H1 (cell line): Measurements from ENCODE around the gene MSH5. TPM values are rescaled to one million over a fixed set of nuclear protein-coding genes. Genes with fewer than 3 reads are reported as not detected.

Experiments used
- CTCF ChIA-PET: fragments of 300-600 bp; sonication (Branson Sonifier 250); formaldehyde crosslinking; loops from one replicate; lab custom pipeline; 2021; ENCODE audit not compliant: partially characterized antibody; lab: Charles Lee
- POLR2A ChIA-PET: fragments of 300-600 bp; sonication (Branson Sonifier 250); formaldehyde crosslinking; loops from one replicate; lab custom pipeline; 2021; ENCODE audit warnings: inconsistent platforms; ENCODE audit not compliant: partially characterized antibody; lab: Charles Lee
- DNase-seq, 2 experiments: peaks; one replicate each; pipeline versions ENCODE4 v3.0.0 to v3.0.0-alpha.2; 2010 to 2022; ENCODE audit warnings: low spot score in 2 of 2, low read depth in 1 of 2, mixed read lengths in 1 of 2
- FAIRE-seq: peaks from 2 replicates; lab custom pipeline; 2011; peaks lifted over from hg19 to GRCh38; lab: Jason Lieb, UNC
- H2AFZ ChIP-seq: 2 replicates; pipeline ENCODE4 v1.8.1; 2012; ENCODE audit warnings: low read length, inconsistent platforms
- H2AK5ac ChIP-seq: 2 replicates; pipeline ENCODE4 v1.6.1; 2013; ENCODE audit warnings: low read depth, low read length
- H2BK120ac ChIP-seq: replicated peaks from 2 replicates; pipeline ENCODE3; 2013; ENCODE audit warnings: low read depth, low read length, inconsistent platforms
- H2BK12ac ChIP-seq: 2 replicates; pipeline ENCODE4 v1.6.1; 2013; ENCODE audit warnings: low read depth, low read length
- H2BK15ac ChIP-seq: 2 replicates; pipeline ENCODE4 v1.6.1; 2013; ENCODE audit warnings: low read length
- H2BK20ac ChIP-seq: 2 replicates; pipeline ENCODE4 v1.6.1; 2013; ENCODE audit warnings: low read length
- H2BK5ac ChIP-seq: 2 replicates; pipeline ENCODE4 v1.6.1; 2013; ENCODE audit warnings: low read depth, low read length
- H3K14ac ChIP-seq: 2 replicates; pipeline ENCODE4 v1.6.1; 2013; ENCODE audit warnings: inconsistent platforms; ENCODE audit not compliant: insufficient read length
- H3K18ac ChIP-seq: 2 replicates; pipeline ENCODE4 v1.6.1; 2013; ENCODE audit warnings: low read length; ENCODE audit errors: extremely low read depth
- H3K23ac ChIP-seq: 2 replicates; pipeline ENCODE4 v1.6.1; 2013; ENCODE audit warnings: inconsistent platforms; ENCODE audit not compliant: insufficient read length
- H3K23me2 ChIP-seq: 2 replicates; pipeline ENCODE4 v1.6.1; 2013; ENCODE audit warnings: low read depth, low read length
- H3K27ac ChIP-seq: 2 replicates; pipeline ENCODE4 v1.6.1; 2011; ENCODE audit warnings: low read depth, low read length, inconsistent platforms
- H3K27me3 ChIP-seq, 4 experiments: replicated peaks in 1 of 4; 1 replicate in 1 of 4; 2 replicates in 3 of 4; pipeline versions ENCODE4 v1.6.1 to v1.8.1; 2011 to 2013; ENCODE audit warnings: low read length in 3 of 4, mild to moderate bottlenecking in 3 of 4, inconsistent platforms in 2 of 4, mixed read lengths in 2 of 4, moderate library complexity in 1 of 4; ENCODE audit not compliant: control insufficient read depth in 3 of 4, insufficient read depth in 3 of 4; ENCODE audit errors: extremely low read depth in 1 of 4
- H3K36me3 ChIP-seq, 4 experiments: 2 replicates each; pipeline versions ENCODE4 v1.6.1 to v1.8.1; 2011 to 2013; ENCODE audit warnings: mild to moderate bottlenecking in 4 of 4, low read length in 3 of 4, moderate library complexity in 2 of 4, control low read depth in 1 of 4, inconsistent platforms in 1 of 4; ENCODE audit not compliant: insufficient read depth in 4 of 4, control insufficient read depth in 2 of 4
- H3K4ac ChIP-seq: replicated peaks from 2 replicates; pipeline ENCODE3; 2013; ENCODE audit warnings: low read length, low read depth, mixed read lengths, inconsistent platforms; ENCODE audit not compliant: insufficient read length
- H3K4me1 ChIP-seq, 4 experiments: replicated peaks in 1 of 4; 1 replicate in 1 of 4; 2 replicates in 3 of 4; pipeline versions ENCODE4 v1.6.1 to v1.8.1; 2011 to 2013; ENCODE audit warnings: low read length in 3 of 4, inconsistent platforms in 2 of 4, mixed read lengths in 1 of 4; ENCODE audit not compliant: insufficient read depth in 4 of 4, control insufficient read depth in 3 of 4
- H3K4me2 ChIP-seq, 2 experiments: 2 replicates each; pipeline versions ENCODE4 v1.6.1 to v1.8.1; 2011 to 2013; ENCODE audit warnings: low read depth in 2 of 2, low read length in 2 of 2, control low read depth in 1 of 2, inconsistent platforms in 1 of 2, mild to moderate bottlenecking in 1 of 2; ENCODE audit not compliant: insufficient read depth in 1 of 2
- H3K4me3 ChIP-seq, 4 experiments: fragments of 200-600, 300-600 bp in 1 of 4; sonication (generic), shearing (Covaris generic), sonication (Bioruptor Twin) in 1 of 4; 2 replicates each; pipeline versions ENCODE4 v1.5.1 to v1.8.1; 2011 to 2016; ENCODE audit warnings: low read length in 4 of 4, low read depth in 3 of 4, control low read depth in 2 of 4, inconsistent platforms in 2 of 4, mild to moderate bottlenecking in 2 of 4, mixed read lengths in 1 of 4, moderate library complexity in 1 of 4; ENCODE audit not compliant: insufficient read depth in 2 of 4; ENCODE audit errors: extremely low read depth in 1 of 4
- H3K56ac ChIP-seq: replicated peaks from 2 replicates; pipeline ENCODE3; 2013; ENCODE audit warnings: low read depth, mild to moderate bottlenecking, mixed read lengths, low read length, inconsistent platforms; ENCODE audit not compliant: insufficient read length
- H3K79me1 ChIP-seq: 2 replicates; pipeline ENCODE4 v1.6.1; 2013; ENCODE audit warnings: low read depth, low read length, control low read depth
- H3K79me2 ChIP-seq, 2 experiments: 2 replicates each; pipeline versions ENCODE4 v1.6.1 to v1.8.1; 2012 to 2013; ENCODE audit warnings: low read length in 2 of 2, mild to moderate bottlenecking in 2 of 2, inconsistent platforms in 1 of 2; ENCODE audit not compliant: insufficient read depth in 2 of 2, control insufficient read depth in 1 of 2
- H3K9ac ChIP-seq, 4 experiments: replicated peaks in 1 of 4; 1 replicate in 1 of 4; 2 replicates in 3 of 4; pipeline versions ENCODE4 v1.6.1 to v1.8.1; 2011 to 2013; ENCODE audit warnings: low read depth in 3 of 4, low read length in 3 of 4, control low read depth in 2 of 4, mild to moderate bottlenecking in 2 of 4, moderate library complexity in 2 of 4, inconsistent platforms in 1 of 4; ENCODE audit errors: extremely low read depth in 1 of 4
- H3K9me3 ChIP-seq, 2 experiments: 2 replicates each; pipeline versions ENCODE4 v1.6.1 to v1.8.1; 2012 to 2013; ENCODE audit warnings: mild to moderate bottlenecking in 2 of 2, moderate library complexity in 2 of 2, control low read depth in 1 of 2, inconsistent platforms in 1 of 2, low read depth in 1 of 2, low read length in 1 of 2, mixed read lengths in 1 of 2; ENCODE audit not compliant: insufficient read depth in 2 of 2
- H4K20me1 ChIP-seq, 2 experiments: replicated peaks in 1 of 2; 2 replicates each; pipeline versions ENCODE3 to v1.8.1; 2011 to 2013; ENCODE audit warnings: inconsistent platforms in 2 of 2, low read length in 2 of 2, mild to moderate bottlenecking in 1 of 2; ENCODE audit not compliant: insufficient read depth in 2 of 2, control insufficient read depth in 1 of 2
- H4K5ac ChIP-seq: 2 replicates; pipeline ENCODE4 v1.6.1; 2013; ENCODE audit warnings: low read length, low read depth, mixed read lengths, inconsistent platforms; ENCODE audit not compliant: insufficient read length
- H4K8ac ChIP-seq: 2 replicates; pipeline ENCODE4 v1.8.0; 2013; ENCODE audit warnings: mild to moderate bottlenecking, moderate library complexity, low read length, inconsistent platforms; ENCODE audit not compliant: insufficient read depth; ENCODE audit errors: extremely low read depth
- H4K91ac ChIP-seq: replicated peaks from 2 replicates; pipeline ENCODE3; 2013; ENCODE audit warnings: low read length, mixed read lengths, inconsistent platforms; ENCODE audit not compliant: insufficient read length
- CREB1 ChIP-seq: IDR thresholded peaks from 2 replicates; pipeline ENCODE4 v1.6.1; 2012; ENCODE audit warnings: inconsistent platforms
- GTF2F1 ChIP-seq: IDR thresholded peaks from 2 replicates; pipeline ENCODE4 v1.6.1; 2012; ENCODE audit warnings: low read depth, low read length, improper control_type of control experiment, borderline replicate concordance
- PHF8 ChIP-seq: fragments of 200-600 bp; sonication (generic); conservative IDR thresholded peaks from 2 replicates; pipeline ENCODE4 v1.7.1; 2012; ENCODE audit warnings: low read depth, mild to moderate bottlenecking, inconsistent platforms, low read length, moderate library complexity
- RNF2 ChIP-seq: fragments of 200-900, 300-1000 bp; sonication (generic); IDR thresholded peaks from 2 replicates; pipeline ENCODE4 v1.7.1; 2016; ENCODE audit warnings: borderline replicate concordance, low read depth, mild to moderate bottlenecking, antibody characterized with exemption, low read length; ENCODE audit not compliant: poor library complexity, severe bottlenecking; ENCODE audit errors: missing control alignments
- RXRA ChIP-seq: IDR thresholded peaks from 2 replicates; pipeline ENCODE4 v1.6.1; 2011; ENCODE audit warnings: low read depth, mild to moderate bottlenecking, low read length, moderate library complexity; ENCODE audit not compliant: insufficient read depth
- SUZ12 ChIP-seq: fragments of 200-600 bp; sonication (generic); IDR thresholded peaks from 2 replicates; pipeline ENCODE4 v1.6.1; 2012; ENCODE audit warnings: mild to moderate bottlenecking, inconsistent platforms, low read length, moderate library complexity, mixed read lengths
- USF2 ChIP-seq: IDR thresholded peaks from 2 replicates; pipeline ENCODE4 v1.6.1; 2011; ENCODE audit warnings: low read length, improper control_type of control experiment
- YY1 ChIP-seq: IDR thresholded peaks from 2 replicates; pipeline ENCODE4 v1.6.1; 2011; ENCODE audit warnings: low read depth, mild to moderate bottlenecking, low read length
- WGBS, 2 experiments: shearing (Covaris generic) in 1 of 2; methylation state at CpG; one replicate each; pipeline versions ENCODE4 v1.1.6 to v1.1.7; 2013 to 2015; ENCODE audit warnings: low lambda C conversion rate in 2 of 2, mixed read lengths in 2 of 2, inconsistent platforms in 1 of 2, low coverage in 1 of 2, missing lambda C conversion rate in 1 of 2; ENCODE audit not compliant: insufficient replicate concordance in 2 of 2, insufficient coverage in 1 of 2, insufficient read length in 1 of 2; ENCODE audit errors: extremely low coverage in 1 of 2, missing lambda C conversion rate in 1 of 2; 5-methylcytosine and 5-hydroxymethylcytosine counted together
- polyA plus RNA-seq, 7 experiments: library from polyadenylated mRNA; depleted of rRNA in 3 of 7; stranded (reverse) in 5 of 7; unstranded in 2 of 7; fragments of >200 nt in 5 of 7; fragments of 200-250 nt in 2 of 7; gene quantifications; 1 replicate in 5 of 7; 2 replicates in 1 of 7; 4 replicates in 1 of 7; pipeline versions ENCODE4 v1.2.1 to v1.2.3, GENCODE V29; 2011 to 2013; ENCODE audit warnings: missing spikeins in 2 of 7, mixed read lengths in 2 of 7
- total RNA-seq: library from RNA; stranded (reverse); fragmentation: NEBNext Ultra II Directional; extraction: Animal tissue kit (Norgen Biotek cat#: 25700); gene quantifications from 2 replicates; pipeline ENCODE4 v1.2.1, GENCODE V29; 2021

Gene MSH5
- total and polyA plus RNA-seq, 2 of the 8 experiments (the other 6 are each of a cell fraction or from before 2014, with no cell fraction given), result 25.3 to 26.5 TPM

DNA sequence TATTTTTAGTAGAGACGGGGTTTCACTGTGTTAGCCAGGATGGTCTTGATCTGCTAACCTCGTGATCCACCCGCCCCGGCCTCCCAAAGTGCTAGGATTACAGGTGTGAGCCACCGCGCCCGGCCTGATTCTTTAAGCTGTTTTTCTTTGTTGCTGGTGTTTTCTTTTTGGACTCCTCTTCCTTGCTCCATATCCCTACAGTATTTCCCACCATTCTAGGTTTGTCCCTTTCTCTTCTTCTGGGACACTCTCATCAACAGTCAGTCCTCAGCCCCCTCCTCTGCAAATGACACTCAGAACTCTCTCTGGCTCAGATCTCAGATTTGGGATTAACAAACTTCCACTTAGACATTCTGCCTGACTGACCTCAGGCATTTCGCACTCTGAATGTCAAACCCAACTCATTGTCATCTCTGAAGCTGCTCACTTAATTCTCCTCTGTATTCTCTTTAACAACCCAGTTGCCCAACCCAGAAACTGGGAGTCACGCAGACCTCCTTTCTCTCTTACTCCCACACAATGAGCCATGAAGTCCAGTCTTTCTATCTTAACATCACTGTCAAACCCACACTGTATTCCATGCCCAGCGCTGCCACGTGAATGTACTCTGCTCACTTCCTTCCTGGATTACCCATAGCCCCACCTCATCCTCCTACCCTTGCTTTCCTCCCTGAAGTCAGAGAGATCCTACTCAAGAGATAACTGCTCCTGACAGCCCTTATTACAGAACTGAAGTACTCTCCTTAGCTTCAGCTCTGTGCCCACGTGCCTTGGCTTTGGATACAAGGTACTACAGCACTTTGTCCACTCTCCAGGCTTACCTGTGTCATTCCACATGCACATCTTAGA is 14.1 kb upstream of the MSH5 start:
- DNase-seq (no peak), FAIRE-seq (no peak)
- H3K4me3 ChIP-seq, result no peak overlapping the region
- no peaks in the 10 kb centered on the region for H3K79me2 ChIP-seq
- H2BK20ac ChIP-seq, result no peak overlapping the region
- no peak overlapping the region for H2BK5ac ChIP-seq
- 0 out of 2 replicates have a peak, but pooled peaks cover 3% of the 10 kb centered on the region for H3K79me1 ChIP-seq
- H3K9ac ChIP-seq, result no peak overlapping the region
- POLR2A ChIA-PET, result interaction anchor here (0.6 to 7.2 kb wide), 8 partner anchors 12 to 378 kb away, joined by 3 to 73 read pairs (median 4); partner anchors contain the start of genes CLIC1, CSNK2B, GPANK1 and HSPA1B
- H4K5ac ChIP-seq, result no peak overlapping the region
- no peak overlapping the region for H3K18ac ChIP-seq
- H3K27me3 ChIP-seq, result no peaks in the 10 kb centered on the region
- WGBS, 2 experiments, result 91% methylated on average over 12 of the region's 12 CpGs; no CpG with 5 or more reads in 1 of the 2 experiments
- no peak overlapping the region for H3K4me2 ChIP-seq
- H2AFZ ChIP-seq, result no peak overlapping the region
- H4K91ac ChIP-seq, result no peak overlapping the region
- H3K36me3 ChIP-seq, result peaks cover 0 to 12% (median 12%) of the 10 kb centered on the region in 4 experiments; a peak in 6 of 8 replicates
- H3K56ac ChIP-seq, result no peak overlapping the region
- no peak overlapping the region for H3K4ac ChIP-seq
- no peaks in the 10 kb centered on the region for H3K9me3 ChIP-seq
- no peak overlapping the region for H3K27ac ChIP-seq
- H3K4me1 ChIP-seq, result peaks cover under 1 to 11% (median 7%) of the 10 kb centered on the region in 4 experiments
- no peak overlapping the region for H4K8ac ChIP-seq
- H3K23me2 ChIP-seq, result peaks cover 2% of the 10 kb centered on the region; the same call in 1 of the 2 replicates
- no peak overlapping the region for H2AK5ac ChIP-seq
- no peak overlapping the region for H3K14ac ChIP-seq
- H2BK120ac ChIP-seq, result no peak overlapping the region
- no peak overlapping the region for H2BK12ac ChIP-seq
- CTCF ChIA-PET, result interaction anchor here (0.7 to 8.9 kb wide), 5 partner anchors 12 to 66 kb away, joined by 3 to 89 read pairs (median 19); partner anchors contain the start of genes LY6G6D and MSH5
- H3K23ac ChIP-seq, result no peak overlapping the region
- H4K20me1 ChIP-seq, result no peaks in the 10 kb centered on the region
- no peak overlapping the region for H2BK15ac ChIP-seq
- TF ChIP-seq PHF8 (no peak), SUZ12 (no peak), YY1 (no peak), CREB1 (no peak), GTF2F1 (no peak), RNF2 (no peak), RXRA (no peak), USF2 (no peak)
